ENCODE results near the gene DESI2. TPM values are rescaled to one million over a fixed set of nuclear protein-coding genes. Genes with fewer than 3 reads are reported as not detected.
A peak's percentile ranks its signal among the peaks of the same experiment; 100 is the strongest.

Gene DESI2
- total RNA-seq, 1 donor from 2014 or later = 53.1 TPM

DNA sequence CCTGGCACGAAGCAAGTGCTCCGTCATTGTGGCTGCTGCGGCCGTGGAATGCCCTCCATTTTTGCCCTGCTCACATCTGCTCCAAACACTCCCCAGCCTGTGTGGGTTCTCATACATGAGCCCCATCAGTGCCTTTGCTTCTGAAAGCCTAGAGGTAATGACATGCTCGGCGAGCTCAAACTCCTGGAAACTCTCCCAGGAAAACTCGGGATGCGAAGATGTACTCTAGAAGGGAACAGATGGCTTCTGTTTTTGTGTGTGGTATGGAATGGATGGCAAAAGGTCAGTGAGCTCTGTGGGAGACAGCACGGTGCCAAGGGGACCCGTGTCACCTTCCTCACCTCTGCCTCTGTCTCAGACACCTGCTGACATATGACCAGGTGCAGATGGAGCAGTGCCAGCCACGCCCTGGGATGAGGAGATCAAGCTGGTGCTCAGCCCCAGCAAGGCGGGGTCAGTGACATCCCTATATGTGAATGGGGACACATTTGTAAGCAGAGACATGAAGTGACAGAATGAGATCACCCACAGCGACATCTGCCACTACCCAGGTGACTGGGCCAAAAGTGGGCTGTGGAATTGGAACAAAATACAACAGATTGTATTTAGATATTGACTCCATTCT lies 98.5 kb downstream of the DESI2 start:
- intact Hi-C loops (cut with DNase I) = no loop called here
- no peaks in the 10 kb centered on the region for H3K4me1 ChIP-seq

DNA sequence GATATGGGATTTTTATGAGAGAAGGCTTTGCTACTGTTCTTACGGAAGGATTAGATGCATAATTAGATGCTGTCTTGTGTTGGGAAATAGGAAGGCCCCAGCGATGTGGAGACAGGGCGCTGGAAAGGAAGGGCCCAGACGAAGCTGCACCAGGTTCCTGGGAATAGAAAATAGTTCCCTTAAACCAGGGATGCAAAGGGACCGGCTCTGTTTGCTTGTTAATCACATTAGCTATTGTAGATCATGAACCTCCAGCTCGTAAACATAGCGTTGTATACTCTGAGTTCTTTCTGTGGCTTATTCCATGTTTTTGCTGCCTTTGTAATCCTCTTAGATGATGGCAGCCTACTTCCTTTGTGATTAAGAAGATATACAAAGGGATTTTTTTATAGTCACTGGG lies 102.7 kb downstream of the DESI2 start:
- intact Hi-C loops (cut with DNase I) = no loop called here
- H3K9me3 ChIP-seq = no peaks in the 10 kb centered on the region
- TF ChIP-seq, protein P1, sequence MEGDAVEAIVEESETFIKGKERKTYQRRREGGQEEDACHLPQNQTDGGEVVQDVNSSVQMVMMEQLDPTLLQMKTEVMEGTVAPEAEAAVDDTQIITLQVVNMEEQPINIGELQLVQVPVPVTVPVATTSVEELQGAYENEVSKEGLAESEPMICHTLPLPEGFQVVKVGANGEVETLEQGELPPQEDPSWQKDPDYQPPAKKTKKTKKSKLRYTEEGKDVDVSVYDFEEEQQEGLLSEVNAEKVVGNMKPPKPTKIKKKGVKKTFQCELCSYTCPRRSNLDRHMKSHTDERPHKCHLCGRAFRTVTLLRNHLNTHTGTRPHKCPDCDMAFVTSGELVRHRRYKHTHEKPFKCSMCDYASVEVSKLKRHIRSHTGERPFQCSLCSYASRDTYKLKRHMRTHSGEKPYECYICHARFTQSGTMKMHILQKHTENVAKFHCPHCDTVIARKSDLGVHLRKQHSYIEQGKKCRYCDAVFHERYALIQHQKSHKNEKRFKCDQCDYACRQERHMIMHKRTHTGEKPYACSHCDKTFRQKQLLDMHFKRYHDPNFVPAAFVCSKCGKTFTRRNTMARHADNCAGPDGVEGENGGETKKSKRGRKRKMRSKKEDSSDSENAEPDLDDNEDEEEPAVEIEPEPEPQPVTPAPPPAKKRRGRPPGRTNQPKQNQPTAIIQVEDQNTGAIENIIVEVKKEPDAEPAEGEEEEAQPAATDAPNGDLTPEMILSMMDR (IDR thresholded peaks at IDR 0.05) = no peak
- H3K4me1 ChIP-seq = no peaks in the 10 kb centered on the region
- DNase-seq = no peak
- no peak for ATAC-seq
- no peak overlapping the region for H3K27ac ChIP-seq
- H3K27me3 ChIP-seq = no peaks in the 10 kb centered on the region
- H3K4me3 ChIP-seq = no peak overlapping the region
- H3K36me3 ChIP-seq = no peaks in the 10 kb centered on the region

More for the DNA sequence above, 98.5 kb downstream of the DESI2 start:
- TF ChIP-seq, protein P1 (IDR thresholded peaks at IDR 0.05) = no peak
- no peak for ATAC-seq
- Histone ChIP-seq H3K36me3 (no peaks in the 10 kb centered on the region), H3K9me3 (no peaks in the 10 kb centered on the region), H3K27ac (no peak overlapping the region), H3K4me3 (no peak overlapping the region), H3K27me3 (no peaks in the 10 kb centered on the region)
- DNase-seq = peak; percentile 45

DNA sequence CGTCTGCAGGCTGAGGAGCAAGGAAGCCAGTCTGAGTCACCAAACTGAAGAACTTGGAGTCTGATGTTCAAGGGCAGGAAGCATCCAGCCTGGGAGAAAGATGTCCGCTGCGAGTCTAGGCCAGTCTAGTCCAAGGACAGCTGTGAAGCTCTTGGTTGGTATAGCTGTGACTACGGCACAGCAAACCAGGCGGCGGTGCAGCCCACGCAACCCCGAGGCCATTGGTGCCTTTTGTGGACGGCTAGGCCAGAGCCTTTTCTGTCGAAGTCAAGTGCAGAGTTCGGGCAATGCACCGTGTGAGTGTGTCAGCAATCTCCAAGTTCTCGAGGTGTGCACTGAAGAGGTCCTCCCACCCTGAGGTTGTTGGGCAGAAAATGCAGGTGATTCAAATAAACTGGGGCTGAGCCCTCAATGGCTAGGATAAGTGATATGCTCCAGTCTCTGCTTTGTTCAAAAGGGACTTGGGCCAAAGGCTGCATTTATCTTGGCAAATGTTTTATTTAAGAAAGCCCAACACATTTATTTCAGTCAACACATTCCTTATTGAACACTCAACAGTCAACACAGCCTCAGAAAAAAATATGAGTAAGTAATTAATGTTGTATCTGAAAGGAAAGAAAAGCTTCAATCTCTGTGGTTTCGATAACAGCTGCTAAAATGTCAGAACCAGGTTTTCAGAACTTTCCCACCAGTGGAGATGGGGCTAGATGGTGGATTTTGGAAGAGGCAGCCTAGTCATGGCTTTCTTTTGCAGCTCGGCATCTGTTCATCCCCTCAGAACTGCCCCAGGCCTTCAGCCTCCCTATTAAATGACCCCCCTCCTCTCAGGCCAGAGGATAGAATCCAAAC lies 104.4 kb downstream of the DESI2 start:
- intact Hi-C loops (cut with DNase I) = no loop called here
- Histone ChIP-seq H3K27me3 (no peaks in the 10 kb centered on the region), H3K36me3 (no peaks in the 10 kb centered on the region), H3K4me1 (no peaks in the 10 kb centered on the region), H3K9me3 (no peaks in the 10 kb centered on the region), H3K27ac (no peak overlapping the region), H3K4me3 (no peak overlapping the region)
- TF ChIP-seq, protein P1 (IDR thresholded peaks at IDR 0.05) = no peak
- no peak for ATAC-seq
- no peak for DNase-seq

Other genes starting within 250 kb of the DESI2 start
- gene ADSS2, start 201.2 kb upstream of the DESI2 start, total RNA-seq = 34.2 TPM
- gene CATSPERE, start 191.9 kb upstream of the DESI2 start, total RNA-seq = 1.1 TPM
- gene COX20, start 182.5 kb downstream of the DESI2 start, total RNA-seq = 25.0 TPM
- gene HNRNPU, start 211.4 kb downstream of the DESI2 start, total RNA-seq = 273 TPM

Measured in upper lobe of right lung (tissue), 1 donor.